G401.6 (cell line): ENCODE results near the gene IFITM5.
"Not testable (repeated sequence)": the region's sequence is repeated elsewhere in the genome, so short reads cannot be mapped to it uniquely, and the experiment has no call there.

Source experiments
- FAIRE-seq: peaks from 2 replicates; lab custom pipeline; 2012; peaks lifted over from hg19 to GRCh38; lab: Jason Lieb, UNC

Gene IFITM5

GRCh38 chr11:311013-311748, 11.9 kb upstream of the IFITM5 start:
- FAIRE-seq: not testable (repeated sequence)

GRCh38 chr11:309979-310572, 10.8 kb upstream of the IFITM5 start:
- FAIRE-seq: not testable (repeated sequence)

GRCh38 chr11:308740-309665, 9.7 kb upstream of the IFITM5 start:
- FAIRE-seq: not testable (repeated sequence)

- FAIRE-seq: not testable (repeated sequence)
Measured at GRCh38 chr11:307766-308708, 8.7 kb upstream of the IFITM5 start, which contains the start of gene IFITM2. IFITM2 (plus strand) TSS chr11:307816; CDS start chr11:308193, 377 bp downstream.

GRCh38 chr11:306645-307371, 7.5 kb upstream of the IFITM5 start:
- FAIRE-seq: no peak

GRCh38 chr11:305844-306211, 6.5 kb upstream of the IFITM5 start:
- FAIRE-seq: no peak

GRCh38 chr11:304915-305843, 5.9 kb upstream of the IFITM5 start:
- peak; percentile 94 for FAIRE-seq

GRCh38 chr11:304061-304506, 4.8 kb upstream of the IFITM5 start:
- no peak for FAIRE-seq

GRCh38 chr11:303363-303762, 4.0 kb upstream of the IFITM5 start:
- no peak for FAIRE-seq

- no peak for FAIRE-seq
Measured at GRCh38 chr11:299951-300735, 817 bp upstream of the IFITM5 start.

- no peak for FAIRE-seq
Measured at GRCh38 chr11:298406-299065, 790 bp downstream of the IFITM5 start.

- FAIRE-seq: no peak
Measured at GRCh38 chr11:297586-298405, 1.5 kb downstream of the IFITM5 start.

- no peak for FAIRE-seq
Measured at GRCh38 chr11:297051-297585, 2.2 kb downstream of the IFITM5 start.

- no peak for FAIRE-seq
Measured at GRCh38 chr11:296171-297050, 2.9 kb downstream of the IFITM5 start.

- no peak for FAIRE-seq
Measured at GRCh38 chr11:295351-296170, 3.8 kb downstream of the IFITM5 start.
